Activated B cell treated with CpG ODN at 0.5 μM for 24 hours (primary cell): ENCODE measurements around the gene NDST4. TPM values are rescaled to one million over a fixed set of nuclear protein-coding genes. Genes with fewer than 3 reads are reported as not detected.

Source experiments
- ATAC-seq: fragments of 200-7000 bp; cut with Tn5 transposase; one replicate; pipeline ENCODE4 v1.10.0; 2021; ENCODE audit warnings: low read depth, mild to moderate bottlenecking, moderate library complexity
- CTCF ChIA-PET: fragments of 350-600 bp; sonication (Branson Sonifier 250); formaldehyde crosslinking; loops from one replicate; lab custom pipeline; 2021; ENCODE audit warnings: antibody characterized with exemption; lab: Charles Lee
- POLR2A ChIA-PET: fragments of 350-600 bp; sonication (Branson Sonifier 250); formaldehyde crosslinking; loops from one replicate; lab custom pipeline; 2021; ENCODE audit warnings: antibody characterized with exemption; lab: Charles Lee
- DNase-seq: peaks from one replicate; pipeline ENCODE4 v3.0.0; 2022
- H3K27ac Mint-ChIP-seq: one replicate; pipeline ENCODE4 v1.8.0; 2020; ENCODE audit warnings: mixed read lengths
- H3K27me3 Mint-ChIP-seq: one replicate; pipeline ENCODE4 v1.8.0; 2021; ENCODE audit warnings: mixed read lengths
- H3K36me3 Mint-ChIP-seq: one replicate; pipeline ENCODE4 v1.8.0; 2021; ENCODE audit warnings: low read depth, mixed read lengths
- H3K4me1 Mint-ChIP-seq: one replicate; pipeline ENCODE4 v1.8.0; 2021; ENCODE audit warnings: mixed read lengths
- H3K4me3 Mint-ChIP-seq: one replicate; pipeline ENCODE4 v1.8.0; 2020; ENCODE audit warnings: mild to moderate bottlenecking, mixed read lengths
- H3K9me3 Mint-ChIP-seq: one replicate; pipeline ENCODE4 v1.8.0; 2020; ENCODE audit warnings: mixed read lengths
- intact Hi-C: fragments of 100-400 bp; cut with micrococcal nuclease; formaldehyde crosslinking; loops from one replicate; pipeline ENCODE4 v1.15.1; 2024
- total RNA-seq: library from RNA; stranded (reverse); gene quantifications from 2 replicates; pipeline ENCODE4 v1.2.3, GENCODE V29; 2022
- TF ChIP-seq, protein P1 (sequence below): fragments of 200-600 bp; IDR thresholded peaks from one replicate; pipeline ENCODE4 v1.8.0; 2022; ENCODE audit warnings: antibody characterized with exemption, mild to moderate bottlenecking

NDST4 gene
- total RNA-seq, 1 donor from 2014 or later = not detected

DNA sequence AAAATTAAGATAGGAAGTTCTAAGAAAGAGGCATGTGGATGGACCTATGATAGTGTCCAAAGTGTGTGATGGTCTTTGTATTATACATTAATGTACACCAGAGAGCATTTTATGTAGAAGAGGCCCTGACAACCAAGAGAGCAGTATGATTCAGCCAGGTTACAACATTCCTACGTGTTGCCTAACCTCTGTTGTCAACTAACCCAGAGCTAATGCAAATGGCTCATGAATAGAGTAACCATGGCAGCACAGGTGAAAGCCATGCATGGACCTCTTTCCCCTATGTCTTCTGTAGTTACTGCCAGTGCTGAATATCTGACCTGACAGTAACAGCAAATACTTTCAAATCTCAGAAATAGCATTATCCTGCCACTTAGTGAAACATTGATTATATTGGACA lies 255.6 kb downstream of the NDST4 start:
- intact Hi-C loops = no loop called here
- ATAC-seq = no peak

DNA sequence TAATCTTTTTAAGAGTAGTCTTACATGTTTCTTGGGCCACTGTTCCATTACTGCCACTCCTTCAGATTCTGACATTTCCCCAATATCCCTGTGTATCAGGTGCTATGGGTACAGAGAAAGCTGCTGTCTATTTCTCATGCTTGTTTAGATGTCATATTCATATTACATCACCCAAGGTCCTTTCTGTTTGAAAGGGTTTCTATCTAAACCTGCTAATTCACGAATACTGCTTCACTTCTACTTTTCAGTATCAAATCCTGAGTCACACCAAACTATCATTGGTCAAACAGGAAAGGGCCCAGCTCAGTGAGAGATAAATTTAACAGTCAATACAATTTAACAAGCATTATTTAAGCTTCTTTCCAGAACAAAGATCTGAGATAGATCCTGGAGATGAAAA lies 273.4 kb downstream of the NDST4 start:
- Mint-ChIP-seq H3K27ac (no peak overlapping the region), H3K36me3 (no peaks in the 10 kb centered on the region), H3K4me3 (no peak overlapping the region), H3K4me1 (no peaks in the 10 kb centered on the region), H3K9me3 (no peaks in the 10 kb centered on the region), H3K27me3 (no peaks in the 10 kb centered on the region)
- CTCF ChIA-PET = no interaction called here
- ATAC-seq = no peak
- intact Hi-C loops = no loop called here
- POLR2A ChIA-PET = no interaction called here
- no peak for DNase-seq
- TF ChIP-seq, protein P1, sequence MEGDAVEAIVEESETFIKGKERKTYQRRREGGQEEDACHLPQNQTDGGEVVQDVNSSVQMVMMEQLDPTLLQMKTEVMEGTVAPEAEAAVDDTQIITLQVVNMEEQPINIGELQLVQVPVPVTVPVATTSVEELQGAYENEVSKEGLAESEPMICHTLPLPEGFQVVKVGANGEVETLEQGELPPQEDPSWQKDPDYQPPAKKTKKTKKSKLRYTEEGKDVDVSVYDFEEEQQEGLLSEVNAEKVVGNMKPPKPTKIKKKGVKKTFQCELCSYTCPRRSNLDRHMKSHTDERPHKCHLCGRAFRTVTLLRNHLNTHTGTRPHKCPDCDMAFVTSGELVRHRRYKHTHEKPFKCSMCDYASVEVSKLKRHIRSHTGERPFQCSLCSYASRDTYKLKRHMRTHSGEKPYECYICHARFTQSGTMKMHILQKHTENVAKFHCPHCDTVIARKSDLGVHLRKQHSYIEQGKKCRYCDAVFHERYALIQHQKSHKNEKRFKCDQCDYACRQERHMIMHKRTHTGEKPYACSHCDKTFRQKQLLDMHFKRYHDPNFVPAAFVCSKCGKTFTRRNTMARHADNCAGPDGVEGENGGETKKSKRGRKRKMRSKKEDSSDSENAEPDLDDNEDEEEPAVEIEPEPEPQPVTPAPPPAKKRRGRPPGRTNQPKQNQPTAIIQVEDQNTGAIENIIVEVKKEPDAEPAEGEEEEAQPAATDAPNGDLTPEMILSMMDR = no peak

More for the DNA sequence above, 255.6 kb downstream of the NDST4 start:
- ChIA-PET CTCF (no interaction called here), POLR2A (no interaction called here)
- Mint-ChIP-seq H3K27ac (no peak overlapping the region), H3K4me1 (no peaks in the 10 kb centered on the region), H3K36me3 (no peaks in the 10 kb centered on the region), H3K9me3 (peaks cover 3% of the 10 kb centered on the region), H3K4me3 (no peak overlapping the region), H3K27me3 (no peaks in the 10 kb centered on the region)
- DNase-seq = no peak
- TF ChIP-seq, protein P1 = no peak

DNA sequence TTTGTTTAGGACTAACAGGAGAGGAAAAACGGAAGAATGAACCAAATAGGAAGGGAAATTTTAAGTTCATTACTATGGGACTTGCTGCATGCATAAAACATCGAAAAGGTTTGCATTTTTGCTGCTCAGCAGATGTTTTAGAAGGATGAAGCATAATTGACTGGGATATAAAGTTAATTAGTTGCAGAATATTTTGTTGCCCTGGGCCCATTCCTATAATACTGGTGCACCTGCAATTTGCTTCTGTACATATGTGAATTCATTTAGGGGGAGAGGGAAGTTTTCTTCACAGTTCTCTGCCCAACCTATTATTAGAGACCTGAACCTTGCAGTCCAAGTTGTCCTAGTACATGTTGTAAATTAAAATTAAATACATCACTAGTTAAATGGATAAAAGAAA lies 282.8 kb downstream of the NDST4 start:
- no peak overlapping the region for H3K27ac Mint-ChIP-seq
- H3K27me3 Mint-ChIP-seq = no peaks in the 10 kb centered on the region
- H3K4me3 Mint-ChIP-seq = no peak overlapping the region
- no peaks in the 10 kb centered on the region for H3K36me3 Mint-ChIP-seq
- TF ChIP-seq, protein P1 = no peak
- ChIA-PET POLR2A (no interaction called here), CTCF (no interaction called here)
- DNase-seq (no peak), ATAC-seq (no peak)
- intact Hi-C loops = no loop called here
- no peaks in the 10 kb centered on the region for H3K9me3 Mint-ChIP-seq
- H3K4me1 Mint-ChIP-seq = no peaks in the 10 kb centered on the region

DNA sequence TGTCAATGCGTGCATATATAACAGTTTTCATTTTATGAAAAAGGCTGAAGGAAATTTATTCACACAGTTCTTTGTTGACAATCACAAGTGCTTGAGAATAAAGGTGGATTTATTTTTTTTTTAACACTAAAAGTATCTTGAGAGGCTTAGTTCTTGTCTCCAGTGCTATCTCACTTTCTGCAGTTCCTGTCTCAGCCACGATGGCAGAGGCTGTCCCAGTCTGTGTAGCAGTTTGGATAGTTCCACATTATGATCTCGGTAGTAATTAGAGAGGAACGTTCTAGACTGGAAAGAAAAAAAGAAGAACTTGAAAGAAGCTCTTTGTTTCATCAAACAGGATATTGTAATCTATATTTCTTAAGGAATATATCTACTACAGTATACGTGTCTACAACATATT lies 285.8 kb downstream of the NDST4 start:
- H3K36me3 Mint-ChIP-seq = no peaks in the 10 kb centered on the region
- no peaks in the 10 kb centered on the region for H3K9me3 Mint-ChIP-seq
- no peaks in the 10 kb centered on the region for H3K27me3 Mint-ChIP-seq
- no peak overlapping the region for H3K27ac Mint-ChIP-seq
- DNase-seq (no peak), ATAC-seq (no peak)
- POLR2A ChIA-PET = no interaction called here
- intact Hi-C loops = no loop called here
- no peaks in the 10 kb centered on the region for H3K4me1 Mint-ChIP-seq
- TF ChIP-seq, protein P1 = no peak
- CTCF ChIA-PET = no interaction called here
- no peak overlapping the region for H3K4me3 Mint-ChIP-seq

DNA sequence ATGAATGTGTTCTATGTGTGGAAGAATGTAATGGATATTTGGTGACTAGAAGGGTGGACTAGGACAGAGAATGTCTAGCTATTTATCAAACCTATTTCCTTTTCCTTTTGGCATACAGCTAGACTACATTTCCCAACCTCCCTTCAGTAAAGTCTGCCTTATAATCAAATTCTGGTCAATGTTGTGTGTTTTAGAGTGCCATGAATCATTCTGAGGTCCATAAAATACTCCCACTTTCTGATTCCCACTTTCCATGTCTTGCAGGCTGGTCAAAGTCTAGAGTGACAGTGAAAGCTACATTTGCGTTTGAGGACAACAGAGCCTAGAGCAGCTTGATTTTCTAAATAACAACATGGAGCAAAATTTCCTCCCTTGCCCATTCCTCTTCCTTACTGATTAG lies 297.7 kb downstream of the NDST4 start:
- POLR2A ChIA-PET = no interaction called here
- H3K4me1 Mint-ChIP-seq = no peaks in the 10 kb centered on the region

More for the DNA sequence above, 297.7 kb downstream of the NDST4 start:
- Mint-ChIP-seq H3K27me3 (no peaks in the 10 kb centered on the region), H3K9me3 (no peaks in the 10 kb centered on the region), H3K27ac (no peak overlapping the region), H3K4me3 (no peak overlapping the region), H3K36me3 (no peaks in the 10 kb centered on the region)
- intact Hi-C loops = no loop called here
- CTCF ChIA-PET = no interaction called here
- TF ChIP-seq, protein P1 = no peak
- DNase-seq = no peak
- ATAC-seq = no peak
